ENCODE measurements around the gene TLN1. TPM values are rescaled to one million over a fixed set of nuclear protein-coding genes. Genes with fewer than 3 reads are reported as not detected.

TLN1 gene
- total and polyA plus RNA-seq, 2 of the 8 experiments (the other 6 are each of a cell fraction or from before 2014, with no cell fraction given) = 28.1 to 90.1 TPM

- ChIA-PET CTCF (ENCODE audit: partially characterized antibody) (interaction anchor here (0.7 to 15.9 kb wide), 22 partner anchors 8 to 585 kb away, joined by 3 to 347 read pairs (median 5); partner anchors contain the start of genes CA9, CREB3, SIT1 and TLN1), POLR2A (ENCODE audit: partially characterized antibody) (interaction anchor here (0.8 to 6.6 kb wide), 16 partner anchors 10 to 149 kb away, joined by 3 to 65 read pairs (median 3); partner anchors contain the start of genes CA9, CREB3, GBA2 and RGP1)
- Histone ChIP-seq H3K36me3 (ENCODE audit: control insufficient read depth in 2 of 4, insufficient read depth in 4 of 4, low read length in 3 of 4) (peaks cover 6 to 32% (median 13%) of the 10 kb centered on the region in 4 experiments), H4K91ac (replicated peaks; ENCODE audit: insufficient read length, low read length) (peak within 1 kb of the TSS; percentile 14), H3K9ac (replicated peaks in 1 of 4; ENCODE audit: extremely low read depth in 1 of 4, low read depth in 3 of 4, low read length in 3 of 4) (peak within 1 kb of the TSS; percentile 0 to 73 (median 64)), H3K56ac (replicated peaks; ENCODE audit: insufficient read length, low read depth, low read length) (peak within 1 kb of the TSS; percentile 11), H3K4me2 (ENCODE audit: insufficient read depth in 1 of 2, low read depth in 2 of 2, low read length in 2 of 2) (peak within 1 kb of the TSS; percentile 74 to 87), H2AFZ (ENCODE audit: low read length) (peak within 1 kb of the TSS; percentile 90; the same call in 1 of the 2 replicates), H2BK5ac (ENCODE audit: low read depth, low read length) (peak within 1 kb of the TSS; percentile 91; the same call in 1 of the 2 replicates), H3K14ac (ENCODE audit: insufficient read length) (no peak within 1 kb of the TSS), H3K79me2 (ENCODE audit: control insufficient read depth in 1 of 2, insufficient read depth in 2 of 2, low read length in 2 of 2) (no peaks in the 10 kb centered on the region; a peak in 1 of 4 replicates), H4K8ac (ENCODE audit: extremely low read depth, insufficient read depth, low read length) (peak within 1 kb of the TSS; percentile 54; the same call in 1 of the 2 replicates), H3K18ac (ENCODE audit: extremely low read depth, low read length) (peak within 1 kb of the TSS; percentile 85), H2BK12ac (ENCODE audit: low read depth, low read length) (peak within 1 kb of the TSS; percentile 46; the same call in 1 of the 2 replicates), H3K9me3 (ENCODE audit: insufficient read depth in 2 of 2, low read depth in 1 of 2, low read length in 1 of 2) (no peaks in the 10 kb centered on the region), H3K4me1 (replicated peaks in 1 of 4; ENCODE audit: control insufficient read depth in 3 of 4, insufficient read depth in 4 of 4, low read length in 3 of 4) (peaks cover 0 to 5% (median 1%) of the 10 kb centered on the region in 4 experiments; a peak in 5 of 7 replicates), H3K23ac (ENCODE audit: insufficient read length) (no peak within 1 kb of the TSS), H3K4ac (replicated peaks; ENCODE audit: insufficient read length, low read depth, low read length) (peak within 1 kb of the TSS; percentile 61), H4K20me1 (replicated peaks in 1 of 2; ENCODE audit: control insufficient read depth in 1 of 2, insufficient read depth in 2 of 2, low read length in 2 of 2) (peaks cover 0 to 2% of the 10 kb centered on the region in 2 experiments), H2BK15ac (ENCODE audit: low read length) (no peak within 1 kb of the TSS), H3K23me2 (ENCODE audit: low read depth, low read length) (peaks cover 4% of the 10 kb centered on the region; the same call in 1 of the 2 replicates), H2AK5ac (ENCODE audit: low read depth, low read length) (no peak within 1 kb of the TSS), H3K27me3 (replicated peaks in 1 of 4; ENCODE audit: control insufficient read depth in 3 of 4, extremely low read depth in 1 of 4, insufficient read depth in 3 of 4, low read length in 3 of 4) (no peaks in the 10 kb centered on the region), H3K79me1 (ENCODE audit: low read depth, low read length) (peaks cover 2% of the 10 kb centered on the region; the same call in 1 of the 2 replicates), H2BK20ac (ENCODE audit: low read length) (no peak within 1 kb of the TSS), H3K27ac (ENCODE audit: low read depth, low read length) (0 out of 2 replicates have a peak within 1 kb of the TSS, but pooled peaks have one; percentile 56), H2BK120ac (replicated peaks; ENCODE audit: low read depth, low read length) (peak within 1 kb of the TSS; percentile 8), H4K5ac (ENCODE audit: insufficient read length, low read depth, low read length) (peak within 1 kb of the TSS; percentile 87), H3K4me3 (ENCODE audit: extremely low read depth in 1 of 4, insufficient read depth in 2 of 4, low read depth in 3 of 4, low read length in 4 of 4) (peak within 1 kb of the TSS; percentile 50 to 84 (median 78))
- WGBS, 2 experiments (ENCODE audit: extremely low coverage in 1 of 2, insufficient coverage in 1 of 2, insufficient read length in 1 of 2, insufficient replicate concordance in 2 of 2, low coverage in 1 of 2, low lambda C conversion rate in 2 of 2, missing lambda C conversion rate in 1 of 2) = 7% methylated on average over 57 of the region's 58 CpGs; no CpG with 5 or more reads in 1 of the 2 experiments
- FAIRE-seq (no peak), DNase-seq (ENCODE audit: low read depth in 1 of 2, low spot score in 2 of 2) (peak; percentile 81 to 92)
- TF ChIP-seq TEAD4 (IDR thresholded peaks at IDR 0.05; ENCODE audit: low read depth, low read length) = 0 out of 2 replicates have a peak, but pooled peaks have one; percentile 4
- no peak for TF ChIP-seq RXRA (IDR thresholded peaks at IDR 0.05; ENCODE audit: insufficient read depth, low read depth, low read length)
- TF ChIP-seq ZNF274 (IDR thresholded peaks at IDR 0.05; ENCODE audit: borderline replicate concordance, extremely low read depth, low read length) = no peak
- TF ChIP-seq TAF7 (optimal IDR thresholded peaks at IDR 0.05; ENCODE audit: borderline replicate concordance, low read depth, low read length) = peak; percentile 27
- no peak for TF ChIP-seq CREB1 (IDR thresholded peaks at IDR 0.05)
- 0 out of 2 replicates have a peak, but pooled peaks have one; percentile 27 for TF ChIP-seq YY1 (IDR thresholded peaks at IDR 0.05; ENCODE audit: low read depth, low read length)
- no peak for TF ChIP-seq EZH2 (IDR thresholded peaks at IDR 0.05; ENCODE audit: low read depth, low read length, severe bottlenecking)
- no peak for TF ChIP-seq BRCA1 (IDR thresholded peaks at IDR 0.05; ENCODE audit: low read depth, low read length)
- TF ChIP-seq GTF2F1 (IDR thresholded peaks at IDR 0.05; ENCODE audit: borderline replicate concordance, low read depth, low read length) = no peak
- no peak for TF ChIP-seq SP1 (IDR thresholded peaks at IDR 0.05; ENCODE audit: low read depth, low read length)
Observed at GRCh38 chr9:35664531-35665470, 67.2 kb downstream of the TLN1 start, which contains the start of gene ARHGEF39. Gene ARHGEF39 (minus strand): TSS chr9:35665195. CDS start chr9:35665169, 26 bp downstream.
